RKO (cell line): ENCODE measurements around the gene MED13L.

Source experiments
- DNase-seq: peaks from one replicate; pipeline ENCODE4 v3.0.0-alpha.2; 2016; ENCODE audit warnings: low spot score

The MED13L gene

DNA sequence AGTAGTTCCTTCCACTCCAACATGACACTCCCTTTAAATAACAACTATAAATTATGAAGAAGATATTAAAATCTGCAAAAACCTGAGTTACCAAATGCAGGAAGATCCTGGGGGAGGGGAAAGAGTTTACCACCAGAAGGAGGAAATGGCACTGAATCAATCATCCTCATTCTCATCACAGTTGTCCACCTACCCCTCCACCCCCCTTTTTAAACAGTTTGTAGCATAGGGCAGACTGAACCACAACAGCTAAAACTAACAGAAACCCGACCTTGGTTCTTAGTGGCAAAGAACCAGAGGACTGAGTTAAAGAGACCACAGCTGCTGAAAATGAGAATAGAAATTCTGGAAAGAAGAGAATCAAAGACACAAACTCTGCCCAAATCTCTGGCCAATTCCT, 189.5 kb downstream of the MED13L start:
- no peak for DNase-seq

DNA sequence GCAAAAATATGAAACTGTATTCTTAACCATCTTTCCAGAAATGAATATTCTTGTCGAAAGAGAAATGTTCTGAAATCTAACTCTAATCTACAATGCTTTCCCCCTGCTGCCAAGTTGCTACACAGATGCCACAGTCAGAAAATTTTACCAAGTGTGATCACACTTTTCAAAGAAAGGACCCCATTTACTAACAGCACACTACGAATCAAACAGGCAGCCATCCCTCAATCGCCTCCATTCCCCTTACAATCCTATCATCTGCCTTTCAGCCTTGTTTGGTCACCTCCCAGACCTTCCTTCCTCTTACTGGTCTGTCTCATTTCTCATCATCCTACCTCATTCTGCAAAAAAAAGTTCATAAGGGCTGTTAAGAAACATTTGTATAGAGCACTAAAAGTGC, 190.1 kb downstream of the MED13L start:
- no peak for DNase-seq

DNA sequence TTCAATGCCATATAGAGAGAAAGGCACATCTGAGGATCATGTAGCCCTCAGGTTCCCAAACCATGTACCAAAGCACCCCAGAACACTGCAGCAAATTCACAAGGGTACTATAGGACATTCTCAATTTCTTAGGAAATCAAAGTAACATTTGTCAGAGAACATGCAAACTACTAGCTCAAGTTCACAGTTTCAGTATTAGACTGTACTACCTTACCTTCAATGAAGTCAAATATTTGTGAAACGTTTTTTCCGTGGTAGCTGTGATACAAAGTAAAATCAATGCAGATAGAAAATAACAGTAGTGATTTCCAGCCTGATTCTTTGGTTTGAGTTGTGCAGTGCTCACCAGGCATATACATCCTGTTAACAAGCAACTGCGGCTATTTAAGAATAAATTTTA, 197.1 kb downstream of the MED13L start:
- no peak for DNase-seq

DNA sequence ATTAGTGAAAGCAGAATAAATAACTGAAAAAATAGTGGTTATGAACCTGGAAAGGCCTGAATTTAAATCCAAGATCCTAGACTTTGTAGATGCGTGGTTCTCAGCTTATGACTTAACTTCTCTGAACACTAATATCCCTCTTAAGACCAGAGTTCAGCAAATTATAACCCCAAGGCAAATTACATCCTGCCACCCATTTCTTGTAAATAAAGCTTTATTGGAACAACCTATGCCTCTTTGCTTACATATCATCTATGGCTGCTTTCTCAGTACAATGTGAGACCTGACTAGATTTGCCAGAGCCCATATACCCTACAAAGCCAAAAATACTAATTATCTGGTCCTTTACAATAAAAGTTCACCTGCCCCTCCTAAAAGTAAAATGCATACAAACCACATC, 199.1 kb downstream of the MED13L start:
- DNase-seq, result no peak

DNA sequence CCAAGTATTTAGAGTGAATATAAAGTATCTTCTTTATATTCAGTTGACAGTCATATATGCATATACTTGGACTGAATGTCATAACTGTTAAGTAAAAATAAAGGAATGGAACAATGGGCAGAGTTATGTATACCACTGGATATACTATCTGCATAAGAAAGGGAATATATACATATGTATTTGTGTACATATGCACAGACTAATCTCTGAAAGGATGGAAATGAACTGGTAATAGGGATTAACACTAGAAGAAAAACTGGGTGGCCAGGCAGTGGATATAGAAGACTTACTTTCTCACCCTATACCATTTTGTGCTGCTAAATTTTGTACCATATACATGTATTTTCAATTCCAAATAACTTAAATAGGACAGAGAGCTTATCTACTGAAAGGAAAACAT, 200.1 kb downstream of the MED13L start:
- no peak for DNase-seq

DNA sequence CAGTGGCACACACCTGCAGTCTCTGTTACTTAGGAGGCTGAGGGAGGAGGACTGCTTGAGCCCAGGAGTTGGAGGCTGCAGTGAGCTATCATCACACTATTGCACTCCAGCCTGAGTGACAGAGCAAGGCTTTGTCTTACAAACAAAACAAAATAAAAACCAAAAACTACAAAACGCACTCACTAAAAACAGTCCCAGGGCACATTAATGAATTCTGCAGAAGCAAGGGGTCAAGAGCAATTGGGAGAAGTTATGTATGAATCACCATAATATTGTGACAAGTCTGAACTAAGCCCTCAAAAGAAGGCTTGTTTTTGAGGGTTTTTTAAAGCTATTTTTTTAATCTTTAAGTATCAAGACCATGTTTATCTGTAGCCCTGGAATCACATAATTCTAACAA, 201.1 kb downstream of the MED13L start:
- no peak for DNase-seq

DNA sequence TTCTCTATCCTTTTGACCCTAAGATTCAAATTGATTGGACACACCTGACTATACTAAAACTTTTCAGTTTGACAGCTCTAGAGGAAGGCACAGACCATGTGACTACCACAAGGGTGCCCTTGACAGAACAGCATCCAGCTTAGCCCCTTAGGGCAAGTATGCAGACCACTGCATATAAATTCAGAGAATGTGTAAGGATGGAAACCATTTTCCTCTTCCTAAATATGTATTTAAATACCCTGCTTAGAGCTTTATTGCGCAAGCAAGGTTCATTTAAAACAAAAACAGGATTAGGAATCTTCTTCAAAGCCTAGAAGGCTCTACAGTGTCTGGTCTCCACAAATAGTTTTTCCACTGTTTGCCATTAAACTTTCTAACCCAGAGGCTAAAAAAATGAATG, 202.8 kb downstream of the MED13L start:
- no peak for DNase-seq

DNA sequence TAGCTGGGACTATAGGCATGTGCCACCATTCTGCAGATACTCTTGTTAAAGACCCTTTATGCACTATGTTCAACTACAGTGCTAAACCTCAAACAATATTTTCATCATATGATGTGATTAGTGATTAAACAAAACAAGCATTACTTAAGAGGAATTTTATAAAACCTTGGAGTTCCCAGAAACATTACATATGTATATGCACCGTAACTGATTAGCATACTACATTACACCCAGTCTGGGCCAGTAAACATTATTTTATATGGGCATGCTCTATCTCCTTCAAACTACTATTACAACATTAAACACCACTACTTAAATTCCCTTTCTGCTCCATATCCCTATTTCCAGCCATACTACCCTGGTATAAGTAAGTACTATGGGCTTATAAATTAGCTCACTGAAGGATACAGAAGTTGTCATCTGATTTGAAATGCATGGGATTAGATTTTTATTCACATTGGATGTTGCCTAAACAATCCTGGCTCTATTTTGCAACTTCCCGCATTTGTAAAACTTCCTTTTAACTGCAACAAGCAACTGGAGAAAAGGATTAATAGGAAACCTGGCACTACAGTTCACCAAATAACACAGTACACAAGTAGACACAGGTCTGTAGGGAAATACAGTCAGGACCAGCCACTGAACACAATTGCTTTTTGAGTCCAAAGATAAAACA, 205.8 kb downstream of the MED13L start:
- no peak for DNase-seq

DNA sequence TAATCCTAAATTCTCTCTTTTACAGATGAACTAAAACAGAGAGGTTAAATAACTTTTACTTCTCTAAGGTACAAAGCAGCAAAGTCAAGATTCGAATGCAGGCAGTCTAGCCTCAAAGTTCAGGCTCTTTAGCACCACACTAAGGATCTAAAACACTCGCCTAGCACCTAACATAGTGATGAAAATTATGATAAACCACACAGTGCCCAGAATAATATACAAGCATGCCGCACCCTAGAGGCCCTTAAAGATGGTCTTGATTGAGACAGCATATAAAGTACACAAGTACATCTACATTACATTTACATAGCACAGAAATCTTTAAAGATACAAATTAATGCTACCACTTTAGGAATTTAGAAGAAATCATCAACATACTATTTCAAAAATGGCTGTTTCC, 207.0 kb downstream of the MED13L start:
- DNase-seq, result no peak

DNA sequence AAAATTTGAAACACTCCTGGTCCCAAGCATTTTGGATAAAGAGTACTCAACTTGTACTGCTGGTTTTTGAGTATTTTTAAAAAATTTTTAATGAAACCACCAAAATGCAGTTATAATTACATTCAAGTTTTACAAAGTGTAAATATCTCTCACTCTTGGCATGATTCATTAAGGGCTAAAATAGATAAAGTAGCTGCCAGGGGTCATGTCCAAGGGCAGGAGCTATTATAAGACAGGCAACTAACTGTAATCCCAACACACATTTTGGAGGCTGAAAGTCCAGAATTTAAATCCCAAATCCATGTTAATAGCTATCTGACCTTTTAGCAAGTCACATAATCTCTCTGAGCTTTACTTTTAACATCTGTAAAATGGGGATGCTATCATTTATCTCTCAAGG, 207.6 kb downstream of the MED13L start:
- no peak for DNase-seq

DNA sequence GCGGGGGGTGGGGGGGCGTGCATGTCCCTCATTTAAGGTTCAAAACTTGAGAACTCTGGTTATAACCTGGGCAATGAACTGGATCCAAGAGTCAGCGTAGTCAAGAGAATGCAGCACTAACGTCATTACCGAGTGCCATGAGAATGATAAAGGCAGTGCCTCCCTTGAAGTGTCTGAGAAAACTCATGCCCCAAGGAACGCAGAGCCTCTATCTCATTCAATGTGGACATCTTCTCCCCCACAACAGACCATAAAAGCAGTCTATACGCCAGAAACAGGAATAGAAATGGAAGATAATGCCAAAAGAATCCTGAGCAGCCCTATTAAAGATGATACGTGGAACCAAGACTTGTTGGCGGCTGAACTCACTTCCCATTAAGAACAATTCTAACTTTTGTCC, 208.6 kb downstream of the MED13L start:
- no peak for DNase-seq

DNA sequence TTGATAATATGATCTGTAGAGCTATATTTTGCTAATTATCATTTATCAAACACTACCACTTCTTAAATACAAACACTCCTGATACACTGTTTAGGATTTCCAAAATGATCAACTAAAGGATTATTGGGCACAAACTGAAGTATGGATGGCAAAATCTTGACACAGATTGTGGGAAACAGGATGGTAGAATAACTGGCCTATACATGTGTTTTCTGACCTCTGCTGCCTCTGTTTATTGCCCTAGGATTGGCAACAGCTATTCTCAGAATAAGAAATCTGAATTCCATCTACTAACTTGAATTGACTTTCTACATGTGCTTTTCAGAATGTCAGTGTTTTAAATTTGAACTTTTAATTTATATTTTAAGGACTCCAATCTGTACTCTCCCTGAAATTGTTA, 209.1 kb downstream of the MED13L start:
- no peak for DNase-seq

DNA sequence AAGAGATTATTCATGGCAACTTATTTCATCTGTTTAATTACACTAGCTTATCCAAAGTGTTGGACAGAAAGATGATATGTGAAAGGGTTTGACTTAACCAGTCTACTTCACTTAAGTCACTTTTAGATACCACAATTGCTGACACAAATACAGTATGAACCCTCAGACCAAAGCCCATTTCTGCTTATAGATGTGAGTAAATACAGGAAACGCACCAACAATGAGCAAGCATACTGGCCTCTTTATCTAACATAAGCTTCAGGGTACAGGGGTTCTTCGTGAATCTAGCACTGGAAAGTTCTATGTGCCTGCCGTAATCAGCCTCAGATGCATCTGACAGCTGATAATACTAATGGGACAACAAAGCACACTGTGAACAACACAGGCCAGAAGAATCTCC, 209.6 kb downstream of the MED13L start:
- no peak for DNase-seq

DNA sequence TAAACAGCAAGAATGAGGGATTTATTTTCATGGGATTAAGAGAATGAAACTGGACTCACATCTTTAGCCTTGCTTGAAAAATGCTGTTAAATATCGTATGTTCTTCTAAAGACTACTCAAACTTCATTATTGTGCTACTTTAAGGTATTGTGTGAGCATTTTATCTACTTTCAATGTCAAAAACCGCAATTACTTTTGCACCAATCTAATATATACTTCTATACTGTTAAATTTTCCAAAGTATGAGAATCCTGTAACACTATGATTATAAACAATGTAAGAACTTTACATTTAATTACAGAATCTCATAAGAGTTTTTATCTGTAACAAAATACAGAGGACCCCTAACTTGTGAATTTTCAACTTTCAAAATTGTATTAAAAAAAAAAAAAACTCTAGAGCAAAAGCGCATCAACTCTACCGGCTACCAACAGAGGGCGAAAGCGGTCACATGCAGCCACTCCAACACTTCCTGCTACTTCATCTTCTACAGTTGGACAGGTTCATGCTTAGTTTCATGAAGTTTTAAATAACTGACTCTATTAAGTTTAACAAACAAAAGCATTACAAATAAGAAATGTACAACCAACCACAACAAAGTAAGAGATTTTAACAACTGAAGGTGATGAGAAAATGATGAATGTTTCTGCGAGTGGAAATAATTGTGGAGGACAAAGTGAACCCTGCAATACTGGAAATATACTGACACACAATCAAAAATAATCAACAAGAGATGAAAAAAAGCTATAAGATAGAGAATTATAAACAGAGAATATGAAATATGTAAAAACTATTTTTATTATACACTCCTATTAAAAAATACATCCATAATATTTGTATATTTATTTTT, 210.9 kb downstream of the MED13L start:
- peak; percentile 55 for DNase-seq

DNA sequence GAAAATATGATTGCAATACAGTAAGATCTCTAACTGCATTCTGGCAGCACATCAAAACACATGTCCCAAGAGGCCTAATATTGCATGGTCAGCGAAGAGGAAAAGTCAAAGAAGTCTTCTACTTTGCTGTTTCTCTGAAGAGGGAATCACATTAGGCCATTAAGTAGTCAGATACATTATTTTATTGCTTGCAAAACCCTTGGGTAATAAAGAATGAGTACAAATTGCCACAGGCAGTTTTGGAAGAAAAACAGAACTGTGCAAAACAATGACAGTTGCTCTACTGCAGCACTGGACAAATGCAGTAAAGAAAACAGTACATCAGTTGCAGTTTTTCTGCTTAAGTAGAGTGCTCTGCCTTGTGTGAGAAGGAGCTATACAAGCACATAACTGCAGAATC, 211.9 kb downstream of the MED13L start:
- DNase-seq, result no peak

DNA sequence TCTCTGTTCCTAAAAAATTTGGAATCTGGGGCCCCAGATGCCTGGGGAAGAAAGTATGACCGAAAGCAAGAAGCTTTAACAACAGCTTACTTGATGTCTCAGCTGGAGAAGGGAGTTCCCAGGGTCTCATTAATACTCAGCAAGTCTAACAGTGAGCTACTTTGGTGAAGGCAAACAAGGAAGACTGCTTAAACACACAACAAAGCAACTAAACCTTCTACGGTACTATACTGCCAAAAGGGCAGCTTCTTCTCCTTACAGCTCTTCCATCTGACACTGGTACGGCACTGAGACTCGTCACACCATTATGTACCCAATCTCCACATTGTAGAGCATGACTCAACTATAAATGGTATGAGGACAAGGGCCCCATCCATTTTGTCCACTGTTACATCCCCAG, 213.0 kb downstream of the MED13L start:
- no peak for DNase-seq

DNA sequence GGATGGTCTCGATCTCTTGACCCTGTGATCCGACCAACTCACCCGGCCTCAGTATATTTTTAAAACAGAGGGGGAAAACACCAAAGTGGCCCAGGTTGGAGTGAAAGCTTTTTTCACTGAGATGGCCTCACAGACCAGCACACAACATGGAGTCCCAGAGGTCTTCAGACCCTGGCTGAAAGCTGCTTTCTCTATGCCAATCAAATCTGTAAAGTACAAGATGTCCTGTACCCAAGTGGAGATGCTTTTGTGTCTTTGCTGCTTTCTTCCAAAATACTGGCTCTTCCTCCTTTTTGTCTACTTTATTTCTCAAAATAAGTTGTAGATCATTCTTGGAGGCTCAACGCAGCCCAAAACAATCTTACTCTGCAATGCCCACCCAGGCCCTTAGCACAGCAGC, 214.8 kb downstream of the MED13L start:
- DNase-seq, result no peak

DNA sequence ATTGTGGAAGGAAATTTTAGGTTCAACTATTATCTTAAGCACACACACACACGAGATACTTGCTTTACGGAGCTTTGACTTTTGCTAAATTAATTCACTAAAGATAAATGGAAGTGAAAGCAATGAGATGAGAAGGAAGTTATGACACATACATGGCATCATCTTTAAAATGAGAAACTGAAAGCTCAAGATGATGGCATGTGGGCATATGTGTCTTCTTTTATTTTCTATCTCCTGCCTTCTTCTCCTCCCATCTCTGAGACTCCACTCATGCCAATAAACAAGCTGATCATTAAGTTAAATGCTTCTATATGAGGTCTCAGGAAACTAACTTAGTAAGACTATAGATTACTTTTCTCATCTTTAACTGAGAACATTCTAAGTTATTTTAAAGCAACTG, 216.7 kb downstream of the MED13L start:
- no peak for DNase-seq

DNA sequence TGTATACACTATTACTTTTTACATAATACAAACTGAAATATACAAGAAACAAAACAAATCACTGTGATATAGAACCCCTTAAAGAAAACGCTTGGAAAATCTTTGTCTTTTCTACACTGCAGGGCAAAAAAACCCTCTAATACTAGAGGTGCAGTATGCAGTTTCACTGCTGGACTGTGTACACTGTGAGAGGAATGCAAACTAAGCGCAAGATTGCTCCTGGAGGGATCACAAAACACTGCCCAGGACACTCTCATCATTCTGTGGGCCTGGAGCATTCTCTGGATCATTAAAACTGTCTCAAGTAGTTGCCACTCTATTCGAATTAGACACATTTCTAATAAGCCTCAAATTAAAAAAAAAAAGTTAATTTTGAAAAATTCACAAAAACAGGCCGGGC, 217.6 kb downstream of the MED13L start:
- no peak for DNase-seq

DNA sequence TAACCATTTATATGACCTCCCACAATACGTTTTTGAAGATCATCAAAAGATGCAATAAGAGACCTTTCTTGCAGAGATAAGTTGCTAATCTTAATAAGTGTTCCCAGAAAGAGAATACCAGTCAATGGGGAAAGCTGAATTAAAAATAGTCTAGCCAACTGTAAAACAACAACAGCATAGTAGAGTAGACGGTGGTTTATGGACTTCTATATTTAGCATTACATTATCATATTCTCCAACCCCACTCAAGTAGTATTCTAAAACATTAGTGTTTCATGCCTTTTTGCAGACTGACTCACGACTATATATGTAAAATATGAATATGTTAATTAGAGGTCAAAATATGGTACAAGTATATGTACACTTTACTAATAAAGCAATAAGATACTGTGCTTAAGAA, 218.9 kb downstream of the MED13L start:
- no peak for DNase-seq

DNA sequence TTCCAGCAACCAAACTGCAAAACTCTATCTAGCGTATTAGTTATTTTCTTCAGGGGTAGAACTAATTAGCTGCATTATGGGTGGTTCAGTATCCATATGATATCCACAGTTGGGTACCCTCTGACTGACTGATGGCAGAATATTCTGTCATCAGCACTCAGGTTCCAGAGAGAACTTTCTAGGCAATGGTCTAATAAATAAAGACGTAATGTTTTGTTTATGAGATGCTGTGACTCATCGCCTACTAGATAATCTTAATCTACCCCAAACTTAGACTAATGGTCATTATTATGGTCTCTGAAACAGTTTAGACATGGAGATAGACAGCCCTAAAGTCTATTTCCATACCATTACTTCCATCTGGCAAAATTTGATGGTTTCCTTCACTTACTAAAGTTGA, 220.1 kb downstream of the MED13L start:
- DNase-seq, result no peak

DNA sequence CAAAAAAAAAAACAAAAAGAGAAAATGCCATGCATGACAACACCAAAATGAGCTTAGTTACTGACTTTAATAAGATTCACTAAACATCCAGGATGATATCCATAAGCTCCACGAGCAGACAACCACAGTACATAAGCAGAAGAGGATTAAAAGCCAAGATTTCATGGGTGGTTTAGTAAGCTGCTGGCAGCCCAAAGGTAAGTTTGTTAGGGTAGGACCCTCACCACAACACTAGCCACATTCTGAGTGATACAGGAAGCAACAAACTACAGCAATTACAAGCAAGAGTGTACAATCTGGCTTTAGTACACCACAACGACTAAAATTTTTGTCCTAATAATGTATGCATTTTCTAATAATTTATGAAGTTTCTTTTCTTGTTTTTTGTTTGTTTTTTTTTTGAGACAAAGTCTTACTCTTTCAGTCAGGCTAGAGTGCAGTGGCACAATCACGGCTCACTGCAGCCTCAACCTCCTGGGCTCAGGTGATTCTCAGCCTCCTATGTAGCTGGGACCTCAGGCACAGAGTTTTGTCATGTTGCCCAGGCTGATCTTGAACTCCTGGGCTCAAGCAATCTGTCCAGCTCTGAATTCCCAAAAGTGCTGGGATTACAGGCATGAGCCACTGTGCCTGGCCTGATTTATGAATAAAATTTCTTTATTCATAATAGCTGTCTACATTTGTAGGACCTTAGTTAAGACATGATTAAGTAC, 221.4 kb downstream of the MED13L start:
- no peak for DNase-seq

DNA sequence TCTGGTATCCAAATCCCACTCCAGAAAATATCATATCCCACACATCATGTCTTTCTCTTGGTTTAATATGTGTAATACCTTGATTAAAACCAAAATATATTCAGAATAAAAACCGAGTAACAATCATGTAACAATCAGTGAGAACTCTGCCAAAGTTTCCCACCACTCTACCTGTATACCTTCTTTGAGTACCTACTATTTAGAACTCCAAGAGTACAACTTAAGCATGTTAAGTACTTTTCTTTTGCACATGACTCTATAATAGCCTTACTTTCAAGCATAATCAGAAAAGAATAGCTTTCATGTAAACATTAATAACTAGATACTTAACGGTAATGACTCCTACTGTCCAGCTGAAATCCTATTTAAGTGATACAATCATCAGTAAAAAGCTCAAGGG, 223.2 kb downstream of the MED13L start:
- no peak for DNase-seq
